ENCODE data around the gene COL25A1. TPM values are rescaled to one million over a fixed set of nuclear protein-coding genes. Genes with fewer than 3 reads are reported as not detected.

Gene COL25A1
- total and polyA plus RNA-seq, 2 experiments from 2014 or later = 0.28 to 1.9 TPM

DNA sequence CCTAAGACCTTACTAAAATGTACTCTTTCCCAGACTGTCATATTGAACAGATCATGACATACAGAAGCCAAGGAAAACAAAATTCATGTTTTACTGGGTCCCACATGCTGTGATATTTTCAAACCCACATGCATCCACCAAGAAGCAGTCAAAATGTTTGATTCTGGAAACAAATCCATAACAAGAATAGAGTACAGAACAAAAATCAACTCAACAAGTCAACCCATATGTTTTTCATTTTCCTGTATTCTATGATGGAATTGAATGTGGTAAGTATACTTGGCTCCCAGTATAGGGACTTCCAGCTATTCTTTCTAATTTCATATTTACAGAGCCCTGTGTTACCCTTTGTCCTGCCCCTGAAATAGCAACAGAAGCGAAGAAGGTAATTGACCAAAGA, 106.8 kb downstream of the COL25A1 start:
- TF ChIP-seq EZH2 (IDR thresholded peaks at IDR 0.05; ENCODE audit: borderline replicate concordance) (no peak), EZH2phosphoT487 (IDR thresholded peaks at IDR 0.05; ENCODE audit: low read depth, severe bottlenecking, unreplicated experiment) (no peak)
- TF ChIP-seq, protein P1, sequence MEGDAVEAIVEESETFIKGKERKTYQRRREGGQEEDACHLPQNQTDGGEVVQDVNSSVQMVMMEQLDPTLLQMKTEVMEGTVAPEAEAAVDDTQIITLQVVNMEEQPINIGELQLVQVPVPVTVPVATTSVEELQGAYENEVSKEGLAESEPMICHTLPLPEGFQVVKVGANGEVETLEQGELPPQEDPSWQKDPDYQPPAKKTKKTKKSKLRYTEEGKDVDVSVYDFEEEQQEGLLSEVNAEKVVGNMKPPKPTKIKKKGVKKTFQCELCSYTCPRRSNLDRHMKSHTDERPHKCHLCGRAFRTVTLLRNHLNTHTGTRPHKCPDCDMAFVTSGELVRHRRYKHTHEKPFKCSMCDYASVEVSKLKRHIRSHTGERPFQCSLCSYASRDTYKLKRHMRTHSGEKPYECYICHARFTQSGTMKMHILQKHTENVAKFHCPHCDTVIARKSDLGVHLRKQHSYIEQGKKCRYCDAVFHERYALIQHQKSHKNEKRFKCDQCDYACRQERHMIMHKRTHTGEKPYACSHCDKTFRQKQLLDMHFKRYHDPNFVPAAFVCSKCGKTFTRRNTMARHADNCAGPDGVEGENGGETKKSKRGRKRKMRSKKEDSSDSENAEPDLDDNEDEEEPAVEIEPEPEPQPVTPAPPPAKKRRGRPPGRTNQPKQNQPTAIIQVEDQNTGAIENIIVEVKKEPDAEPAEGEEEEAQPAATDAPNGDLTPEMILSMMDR (IDR thresholded peaks at IDR 0.05; ENCODE audit: poor library complexity) = no peak
- H3K4me3 ChIP-seq = no peak overlapping the region
- WGBS (ENCODE audit: low lambda C conversion rate, missing lambda C conversion rate) = 86% methylated on average over 1 of the region's 1 CpG
- H3K79me2 ChIP-seq = no peaks in the 10 kb centered on the region
- no peaks in the 10 kb centered on the region for H3K36me3 ChIP-seq (replicated peaks; ENCODE audit: insufficient read depth, low read depth)
- H4K20me1 ChIP-seq (ENCODE audit: insufficient read depth, poor library complexity, severe bottlenecking) = no peaks in the 10 kb centered on the region
- H3K4me2 ChIP-seq = no peak overlapping the region
- no peaks in the 10 kb centered on the region for H3K4me1 ChIP-seq (ENCODE audit: insufficient read depth)
- H3K27ac ChIP-seq = no peak overlapping the region
- no peak for DNase-seq (ENCODE audit: low spot score)
- H2AFZ ChIP-seq = no peak overlapping the region
- H3K9me3 ChIP-seq (ENCODE audit: low read depth) = no peaks in the 10 kb centered on the region
- H3K9me2 ChIP-seq (replicated peaks; ENCODE audit: insufficient read depth) = no peaks in the 10 kb centered on the region
- H3K27me3 ChIP-seq = no peaks in the 10 kb centered on the region

DNA sequence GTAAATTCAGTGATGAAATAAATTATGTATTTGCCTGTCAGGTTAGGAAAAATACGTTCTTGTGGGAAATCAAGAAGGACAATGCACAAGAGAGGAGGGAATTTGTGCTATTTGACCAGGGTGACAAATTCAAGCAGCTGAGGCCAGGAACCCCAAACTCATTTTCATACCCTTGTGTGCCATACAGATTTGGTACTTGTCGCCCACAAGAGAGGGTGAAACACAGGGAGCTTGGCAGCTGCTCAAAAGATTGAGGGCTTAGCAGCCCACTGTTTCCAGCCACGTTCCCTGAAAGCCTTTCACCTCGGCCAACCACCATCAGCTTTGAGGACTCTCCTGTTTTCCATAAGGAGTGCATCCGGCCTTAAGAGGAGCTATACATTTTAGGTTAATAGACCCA, 111.2 kb downstream of the COL25A1 start:
- WGBS (ENCODE audit: low lambda C conversion rate, missing lambda C conversion rate) = 85% methylated on average over 5 of the region's 5 CpGs
- no peaks in the 10 kb centered on the region for H3K9me3 ChIP-seq (ENCODE audit: low read depth)
- H3K36me3 ChIP-seq (replicated peaks; ENCODE audit: insufficient read depth, low read depth) = no peaks in the 10 kb centered on the region
- no peaks in the 10 kb centered on the region for H3K79me2 ChIP-seq
- TF ChIP-seq EZH2 (IDR thresholded peaks at IDR 0.05; ENCODE audit: borderline replicate concordance) = no peak
- no peak for TF ChIP-seq EZH2phosphoT487 (IDR thresholded peaks at IDR 0.05; ENCODE audit: low read depth, severe bottlenecking, unreplicated experiment)
- TF ChIP-seq, protein P1 (IDR thresholded peaks at IDR 0.05; ENCODE audit: poor library complexity) = no peak
- H3K27ac ChIP-seq = no peak overlapping the region
- H3K9me2 ChIP-seq (replicated peaks; ENCODE audit: insufficient read depth) = no peaks in the 10 kb centered on the region
- H4K20me1 ChIP-seq (ENCODE audit: insufficient read depth, poor library complexity, severe bottlenecking) = no peaks in the 10 kb centered on the region
- H3K4me3 ChIP-seq = no peak overlapping the region
- no peaks in the 10 kb centered on the region for H3K4me1 ChIP-seq (ENCODE audit: insufficient read depth)
- no peak for DNase-seq (ENCODE audit: low spot score)
- H3K27me3 ChIP-seq = no peaks in the 10 kb centered on the region
- H3K4me2 ChIP-seq = no peak overlapping the region
- H2AFZ ChIP-seq = no peak overlapping the region

GRCh38 chr4:109186458-109186945, 116.0 kb downstream of the COL25A1 start:
- TF ChIP-seq EZH2 (IDR thresholded peaks at IDR 0.05; ENCODE audit: borderline replicate concordance) (no peak), EZH2phosphoT487 (IDR thresholded peaks at IDR 0.05; ENCODE audit: low read depth, severe bottlenecking, unreplicated experiment) (no peak)
- TF ChIP-seq, protein P1 (IDR thresholded peaks at IDR 0.05; ENCODE audit: poor library complexity) = no peak
- Histone ChIP-seq H3K79me2 (no peaks in the 10 kb centered on the region), H3K4me2 (no peak overlapping the region), H2AFZ (no peak overlapping the region), H4K20me1 (ENCODE audit: insufficient read depth, poor library complexity, severe bottlenecking) (no peaks in the 10 kb centered on the region), H3K4me1 (ENCODE audit: insufficient read depth) (peaks cover 9% of the 10 kb centered on the region), H3K4me3 (no peak overlapping the region), H3K27me3 (no peaks in the 10 kb centered on the region), H3K9me3 (ENCODE audit: low read depth) (no peaks in the 10 kb centered on the region), H3K9me2 (replicated peaks; ENCODE audit: insufficient read depth) (no peaks in the 10 kb centered on the region), H3K36me3 (replicated peaks; ENCODE audit: insufficient read depth, low read depth) (no peaks in the 10 kb centered on the region), H3K27ac (no peak overlapping the region)
- 54% methylated on average over 4 of the region's 4 CpGs for WGBS (ENCODE audit: low lambda C conversion rate, missing lambda C conversion rate)
- no peak for DNase-seq (ENCODE audit: low spot score)

DNA sequence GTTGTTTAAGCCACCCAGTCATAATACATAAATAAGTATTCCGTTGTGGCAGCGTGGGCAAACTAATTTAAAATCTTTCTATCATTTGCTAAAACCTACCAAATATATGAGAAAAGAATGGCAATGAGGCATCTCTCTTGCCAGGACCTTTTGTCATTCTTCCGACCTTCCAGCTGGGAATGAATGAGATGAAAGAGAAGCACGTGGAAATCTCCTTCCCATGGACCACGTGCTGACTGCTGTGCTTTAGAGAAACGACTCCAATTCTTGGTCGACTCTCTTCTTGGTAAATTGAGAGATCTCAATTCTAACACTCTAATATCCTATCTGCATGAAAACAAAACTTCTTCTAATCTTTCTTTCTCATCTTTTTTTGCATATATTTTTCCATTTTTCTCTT, 116.5 kb downstream of the COL25A1 start:
- Histone ChIP-seq H3K4me3 (no peak overlapping the region), H3K4me1 (ENCODE audit: insufficient read depth) (peaks cover 9% of the 10 kb centered on the region), H2AFZ (no peak overlapping the region), H3K4me2 (no peak overlapping the region), H3K27ac (no peak overlapping the region), H4K20me1 (ENCODE audit: insufficient read depth, poor library complexity, severe bottlenecking) (no peaks in the 10 kb centered on the region), H3K79me2 (no peaks in the 10 kb centered on the region), H3K9me2 (replicated peaks; ENCODE audit: insufficient read depth) (no peaks in the 10 kb centered on the region), H3K9me3 (ENCODE audit: low read depth) (no peaks in the 10 kb centered on the region), H3K27me3 (no peaks in the 10 kb centered on the region), H3K36me3 (replicated peaks; ENCODE audit: insufficient read depth, low read depth) (no peaks in the 10 kb centered on the region)
- WGBS (ENCODE audit: low lambda C conversion rate, missing lambda C conversion rate) = 63% methylated on average over 7 of the region's 7 CpGs
- TF ChIP-seq EZH2phosphoT487 (IDR thresholded peaks at IDR 0.05; ENCODE audit: low read depth, severe bottlenecking, unreplicated experiment) (no peak), EZH2 (IDR thresholded peaks at IDR 0.05; ENCODE audit: borderline replicate concordance) (no peak)
- TF ChIP-seq, protein P1 (IDR thresholded peaks at IDR 0.05; ENCODE audit: poor library complexity) = no peak
- DNase-seq (ENCODE audit: low spot score) = no peak

Data from hepatocyte (in vitro differentiated cells).